Lung microvascular endothelial cell (primary cell): ENCODE measurements around the gene ZNF747. TPM values are rescaled to one million over a fixed set of nuclear protein-coding genes. Genes with fewer than 3 reads are reported as not detected.

Experiments
- DNase-seq, 2 donors: peaks; one replicate each; pipeline versions ENCODE4 v3.0.0 to v3.0.0-alpha.2; 2010; ENCODE audit warnings: low read depth in 2 of 2
- total RNA-seq: library from RNA; depleted of rRNA; stranded (reverse); fragments of >200 nt; gene quantifications from 2 replicates; pipeline ENCODE4 v1.2.1, GENCODE V29; 2014

ZNF747 gene
- total RNA-seq, 1 donor from 2014 or later: 7.7 TPM

GRCh38 chr16:30519120-30520049, 15.3 kb downstream of the ZNF747 start:
- no peak for DNase-seq

GRCh38 chr16:30518552-30518951, 16.1 kb downstream of the ZNF747 start:
- no peak for DNase-seq

- DNase-seq: no peak
These were observed 19.4 kb downstream of the ZNF747 start for GRCh38 chr16:30515275-30515674.

GRCh38 chr16:30511509-30511908, 23.1 kb downstream of the ZNF747 start:
- DNase-seq: no peak

GRCh38 chr16:30510376-30510938, 24.2 kb downstream of the ZNF747 start:
- no peak for DNase-seq

- no peak for DNase-seq
These were observed 25.4 kb downstream of the ZNF747 start for GRCh38 chr16:30509081-30509765.

- no peak for DNase-seq
These were observed 31.0 kb downstream of the ZNF747 start for GRCh38 chr16:30503403-30504296.

- DNase-seq: peak in 1 of 2 donors; percentile 30
These were observed 35.4 kb downstream of the ZNF747 start for GRCh38 chr16:30499284-30499683.

- no peak for DNase-seq
These were observed 39.9 kb downstream of the ZNF747 start for GRCh38 chr16:30494709-30495108.

GRCh38 chr16:30493941-30494488, 40.6 kb downstream of the ZNF747 start:
- no peak for DNase-seq

GRCh38 chr16:30491744-30492308, 42.8 kb downstream of the ZNF747 start:
- DNase-seq: peak; percentile 42 to 83

- DNase-seq: no peak
These were observed 43.4 kb downstream of the ZNF747 start for GRCh38 chr16:30491229-30491628.

GRCh38 chr16:30490210-30490609, 44.4 kb downstream of the ZNF747 start:
- no peak for DNase-seq

- no peak for DNase-seq
These were observed 45.7 kb downstream of the ZNF747 start for GRCh38 chr16:30488764-30489605.

- DNase-seq: peak in 1 of 2 donors; percentile 67
These were observed 48.7 kb downstream of the ZNF747 start for GRCh38 chr16:30485818-30486436.

GRCh38 chr16:30484887-30485286, 49.8 kb downstream of the ZNF747 start:
- DNase-seq: no peak

- no peak for DNase-seq
These were observed 52.3 kb downstream of the ZNF747 start for GRCh38 chr16:30482366-30482765.

- peak in 1 of 2 donors; percentile 22 for DNase-seq
These were observed 53.3 kb downstream of the ZNF747 start for GRCh38 chr16:30481381-30481780.
